AG04450 (cell line): ENCODE data around the gene CEP295NL. TPM values are rescaled to one million over a fixed set of nuclear protein-coding genes. Genes with fewer than 3 reads are reported as not detected.

Source experiments
- CTCF ChIA-PET: fragments of 300-600, 350-600 bp; formaldehyde crosslinking; extraction: SDS; loops from one replicate; lab custom pipeline; 2022; ENCODE audit warnings: antibody characterized with exemption, inconsistent platforms; lab: Charles Lee
- POLR2A ChIA-PET: fragments of 350-600 bp; formaldehyde crosslinking; extraction: SDS; loops from one replicate; lab custom pipeline; 2021; ENCODE audit warnings: antibody characterized with exemption, inconsistent platforms; lab: Yijun Ruan, JAX
- DNase-seq: peaks from one replicate; pipeline ENCODE4 v3.0.0-alpha.2; 2011; ENCODE audit warnings: low read depth, low spot score
- H3K27ac ChIP-seq: one replicate; pipeline ENCODE4 v1.5.1; 2012; ENCODE audit warnings: low read depth, low read length, control low read depth
- H3K27me3 ChIP-seq: one replicate; pipeline ENCODE4 v1.6.0; 2012; ENCODE audit warnings: low read length; ENCODE audit not compliant: control insufficient read depth, insufficient read depth
- H3K4me3 ChIP-seq: 2 replicates; pipeline ENCODE4 v1.5.1; 2011; ENCODE audit warnings: mild to moderate bottlenecking, low read depth, low read length, control low read depth
- H3K9me3 ChIP-seq: 2 replicates; pipeline ENCODE4 v1.5.1; 2012; ENCODE audit warnings: low read length; ENCODE audit not compliant: control insufficient read depth, insufficient read depth
- polyA plus RNA-seq: library from polyadenylated mRNA; depleted of rRNA; stranded (reverse); fragments of >200 nt; gene quantifications from 2 replicates; pipeline ENCODE4 v1.2.3, GENCODE V29; 2011; rRNA removed
- TF ChIP-seq, protein P1 (sequence below): IDR thresholded peaks from 2 replicates; pipeline ENCODE4 v1.5.1; 2011; ENCODE audit warnings: low read depth, low read length, control low read depth, inconsistent platforms

CEP295NL gene
- polyA plus RNA-seq, 1 experiment: 0.11 TPM

DNA sequence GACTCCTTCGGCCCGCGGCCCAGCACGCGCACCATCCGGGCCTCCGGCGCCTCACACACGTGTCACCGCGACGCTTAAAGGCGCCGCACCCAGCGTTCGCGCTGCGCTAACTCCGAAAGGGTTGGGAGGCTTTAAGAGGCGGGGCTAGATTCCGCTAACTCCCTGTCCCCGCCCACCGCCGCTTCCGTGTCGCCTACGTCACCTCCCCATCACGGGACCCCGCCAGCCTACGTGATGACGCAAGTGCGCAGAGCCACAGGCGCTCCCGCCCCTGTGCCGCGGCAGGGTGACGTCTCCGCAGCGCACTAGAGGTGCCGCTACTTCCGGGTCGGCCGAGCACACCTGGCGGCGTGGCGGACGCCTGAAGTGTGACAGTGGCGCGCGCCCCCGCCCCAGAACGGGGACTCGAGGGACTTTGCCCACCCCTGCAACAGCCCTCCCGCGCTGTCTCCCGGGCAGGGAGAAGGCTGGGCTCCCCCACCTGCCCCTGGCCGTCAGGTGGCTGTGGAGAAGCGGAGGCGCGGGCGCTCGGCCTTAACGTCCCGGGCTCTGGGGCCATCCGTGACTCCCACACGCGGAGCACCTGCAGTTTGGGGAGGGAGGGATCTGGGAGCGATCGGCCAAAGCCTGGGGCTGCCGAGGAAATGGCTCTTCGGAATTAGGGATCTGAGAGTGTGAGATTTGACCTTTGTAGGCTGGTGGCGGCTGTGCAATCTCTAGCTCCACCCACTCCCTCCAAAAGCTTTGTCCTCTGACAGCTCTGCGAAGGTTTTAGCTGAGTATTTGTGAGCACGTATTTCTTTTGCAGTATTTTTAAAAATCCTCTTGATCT lies 62.0 kb downstream of the CEP295NL start, which contains the start of gene USP36:
TSS of gene USP36 (minus strand) at position 35 of the 832 bp plus-strand sequence. CDS start 4,451 bp downstream, outside the sequence.
- peak within 1 kb of the TSS; percentile 88 for H3K27ac ChIP-seq
- TF ChIP-seq, protein P1, sequence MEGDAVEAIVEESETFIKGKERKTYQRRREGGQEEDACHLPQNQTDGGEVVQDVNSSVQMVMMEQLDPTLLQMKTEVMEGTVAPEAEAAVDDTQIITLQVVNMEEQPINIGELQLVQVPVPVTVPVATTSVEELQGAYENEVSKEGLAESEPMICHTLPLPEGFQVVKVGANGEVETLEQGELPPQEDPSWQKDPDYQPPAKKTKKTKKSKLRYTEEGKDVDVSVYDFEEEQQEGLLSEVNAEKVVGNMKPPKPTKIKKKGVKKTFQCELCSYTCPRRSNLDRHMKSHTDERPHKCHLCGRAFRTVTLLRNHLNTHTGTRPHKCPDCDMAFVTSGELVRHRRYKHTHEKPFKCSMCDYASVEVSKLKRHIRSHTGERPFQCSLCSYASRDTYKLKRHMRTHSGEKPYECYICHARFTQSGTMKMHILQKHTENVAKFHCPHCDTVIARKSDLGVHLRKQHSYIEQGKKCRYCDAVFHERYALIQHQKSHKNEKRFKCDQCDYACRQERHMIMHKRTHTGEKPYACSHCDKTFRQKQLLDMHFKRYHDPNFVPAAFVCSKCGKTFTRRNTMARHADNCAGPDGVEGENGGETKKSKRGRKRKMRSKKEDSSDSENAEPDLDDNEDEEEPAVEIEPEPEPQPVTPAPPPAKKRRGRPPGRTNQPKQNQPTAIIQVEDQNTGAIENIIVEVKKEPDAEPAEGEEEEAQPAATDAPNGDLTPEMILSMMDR: no peak
- DNase-seq: peak; percentile 97
- CTCF ChIA-PET: no interaction called here
- POLR2A ChIA-PET: interaction anchor here (1.0 kb wide), 1 partner anchor 25 kb away, joined by 4 read pairs; no protein-coding TSS in a partner anchor
- peak within 1 kb of the TSS; percentile 88 for H3K4me3 ChIP-seq
- H3K27me3 ChIP-seq: no peaks in the 10 kb centered on the region
- H3K9me3 ChIP-seq: no peaks in the 10 kb centered on the region; the same call in 1 of the 2 replicates

Other genes with a start within 250 kb of the CEP295NL start
- gene CYTH1, start 120.9 kb downstream of the CEP295NL start, polyA plus RNA-seq: 12.5 and 13.7 TPM in 2 replicates
- gene USP36, start 62.4 kb downstream of the CEP295NL start, polyA plus RNA-seq: 18.3 and 19.2 TPM in 2 replicates
- 356 and 387 TPM in 2 replicates for gene TIMP2, start 22.2 kb upstream of the CEP295NL start, polyA plus RNA-seq
- 126 and 171 TPM in 2 replicates for gene LGALS3BP, start 76.7 kb upstream of the CEP295NL start, polyA plus RNA-seq
- gene CANT1, start 106.6 kb upstream of the CEP295NL start, polyA plus RNA-seq: 61.6 and 65.5 TPM in 2 replicates
- gene C1QTNF1, start 121.0 kb upstream of the CEP295NL start, polyA plus RNA-seq: 15.4 and 23.4 TPM in 2 replicates
- gene ENGASE, start 171.6 kb upstream of the CEP295NL start, polyA plus RNA-seq: 5.9 and 6.0 TPM in 2 replicates